DMS53 treated with DMSO at 0.1 percent for 48 hours (cell line): Measurements from ENCODE around the gene AQP12A.

Experiments used
- DNase-seq: peaks from one replicate; lab custom pipeline; 2025; ENCODE audit not compliant: unreplicated experiment; lab: John Stamatoyannopoulos, UW

Gene AQP12A

DNA sequence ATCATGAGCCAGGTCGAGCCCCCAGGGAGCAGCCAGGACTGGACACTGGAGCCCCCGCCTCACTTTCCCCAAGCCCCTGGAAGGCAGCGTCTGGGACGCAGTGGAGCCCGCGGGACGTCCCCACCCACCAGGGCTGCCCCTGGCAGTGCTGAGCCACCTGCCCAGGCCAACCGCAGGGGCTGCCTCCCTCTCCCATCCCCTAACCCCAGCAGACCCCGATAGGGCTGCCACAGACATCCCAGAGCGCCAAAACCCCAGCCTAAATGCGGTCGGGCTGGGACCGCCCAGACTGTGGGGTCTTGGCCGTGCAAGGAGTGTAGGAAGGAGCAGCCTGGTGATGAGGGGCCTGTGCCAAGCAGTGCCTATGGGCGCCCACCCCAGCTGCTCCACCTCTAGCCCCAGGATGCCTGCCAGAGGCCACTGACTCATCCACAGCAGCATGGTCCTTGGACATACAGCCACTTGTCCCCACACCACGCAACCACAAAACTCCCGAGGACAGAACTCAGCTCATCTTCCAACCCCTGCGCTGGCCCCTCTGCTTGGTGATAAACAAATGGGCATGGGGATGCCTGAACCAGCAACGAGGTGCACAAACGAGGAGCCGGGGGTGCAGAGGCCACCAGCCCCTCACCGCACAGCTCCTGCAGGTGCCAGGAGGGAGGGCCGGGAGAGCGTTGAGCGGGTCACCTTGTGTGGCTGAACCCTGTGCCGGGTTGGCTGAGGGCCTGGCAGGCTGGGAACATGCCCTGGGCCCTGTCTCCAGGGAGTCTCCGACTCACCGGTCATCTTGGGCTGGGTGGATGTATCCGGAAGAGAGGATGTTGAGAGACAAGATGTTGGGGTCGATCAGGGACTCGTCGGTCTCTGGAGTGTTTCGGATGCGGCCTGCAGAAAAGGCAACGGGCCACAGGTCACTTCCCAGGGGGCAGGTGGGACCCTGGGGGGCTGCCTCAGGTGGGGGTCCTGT, 44.9 kb downstream of the AQP12A start:
- no peak for DNase-seq

DNA sequence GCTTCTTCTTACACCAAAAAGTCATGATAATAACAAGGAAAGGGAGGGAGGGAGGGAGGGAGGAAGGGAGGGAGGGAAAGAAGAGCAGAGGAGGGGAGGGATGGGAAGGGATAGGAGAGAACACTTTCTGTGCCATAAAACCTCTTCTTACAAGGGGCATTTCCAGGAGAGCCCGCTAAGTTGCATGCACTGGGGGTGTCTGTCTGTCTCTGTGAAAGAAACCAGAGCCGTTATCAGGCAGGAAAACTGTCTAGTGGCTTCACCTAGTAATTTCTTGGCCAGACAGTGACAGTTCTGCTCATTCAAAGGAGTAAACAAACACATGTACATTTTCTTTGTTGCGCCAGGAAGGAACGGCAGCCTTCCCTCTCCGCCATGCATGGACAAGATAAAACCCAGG, 45.8 kb downstream of the AQP12A start:
- DNase-seq: no peak

DNA sequence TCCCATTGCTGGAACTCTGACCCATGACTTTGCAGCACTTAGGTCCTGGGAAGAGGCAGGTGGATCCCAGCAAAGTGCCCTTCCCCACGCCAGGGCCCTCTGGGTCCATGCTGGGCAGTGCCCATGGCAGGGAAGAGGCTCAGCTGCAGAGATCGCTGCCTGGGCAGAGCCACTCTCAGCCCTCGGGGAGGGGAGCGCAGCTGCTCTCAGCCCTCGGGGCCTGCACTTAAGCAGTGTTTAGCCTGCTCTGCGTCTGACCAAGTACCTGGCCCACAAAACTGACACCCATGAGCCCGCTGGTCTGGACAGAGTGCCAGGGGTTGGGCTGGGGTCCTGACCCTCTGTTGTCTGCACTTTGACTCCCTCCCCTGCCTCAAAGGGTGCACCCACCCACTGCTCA, 46.3 kb downstream of the AQP12A start:
- DNase-seq: no peak

DNA sequence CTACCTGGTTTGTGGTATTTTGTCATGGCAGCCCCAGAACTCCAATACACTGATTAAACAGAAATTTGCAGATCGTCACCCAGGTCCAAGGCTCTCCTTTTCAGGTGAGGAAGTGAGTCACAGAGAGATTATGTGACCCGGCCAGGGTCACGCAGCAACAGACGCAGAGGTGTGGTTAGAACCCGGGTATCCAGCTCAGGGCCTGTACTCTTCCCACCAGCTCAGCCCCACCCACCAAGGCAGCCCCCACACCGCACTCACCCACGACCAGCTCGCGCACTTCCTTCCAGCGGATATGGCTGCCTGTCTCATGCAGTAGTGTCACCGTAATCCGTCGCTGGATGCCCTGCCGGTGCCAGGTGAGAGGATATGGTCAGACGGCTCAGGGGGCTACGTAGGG, 48.1 kb downstream of the AQP12A start:
- no peak for DNase-seq

DNA sequence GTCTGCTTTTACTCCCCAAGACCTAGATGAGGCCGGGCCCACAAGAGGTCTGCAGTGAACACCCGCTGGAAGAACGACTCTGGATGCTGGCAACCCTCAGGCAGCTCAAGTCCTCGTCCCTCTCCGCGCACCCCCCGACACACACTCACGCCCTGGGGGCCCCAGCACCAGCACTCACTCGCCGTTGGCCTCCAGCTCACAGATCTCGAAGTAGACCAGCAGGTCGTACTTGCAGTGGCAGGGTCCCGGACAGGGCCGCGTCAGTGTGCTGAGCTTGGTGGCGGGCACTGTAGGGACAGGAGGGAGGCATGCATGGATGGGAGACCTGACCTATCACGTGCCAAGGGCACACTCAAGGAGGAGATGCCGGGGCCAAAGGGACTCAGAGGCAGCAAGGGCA, 49.4 kb downstream of the AQP12A start:
- no peak for DNase-seq

DNA sequence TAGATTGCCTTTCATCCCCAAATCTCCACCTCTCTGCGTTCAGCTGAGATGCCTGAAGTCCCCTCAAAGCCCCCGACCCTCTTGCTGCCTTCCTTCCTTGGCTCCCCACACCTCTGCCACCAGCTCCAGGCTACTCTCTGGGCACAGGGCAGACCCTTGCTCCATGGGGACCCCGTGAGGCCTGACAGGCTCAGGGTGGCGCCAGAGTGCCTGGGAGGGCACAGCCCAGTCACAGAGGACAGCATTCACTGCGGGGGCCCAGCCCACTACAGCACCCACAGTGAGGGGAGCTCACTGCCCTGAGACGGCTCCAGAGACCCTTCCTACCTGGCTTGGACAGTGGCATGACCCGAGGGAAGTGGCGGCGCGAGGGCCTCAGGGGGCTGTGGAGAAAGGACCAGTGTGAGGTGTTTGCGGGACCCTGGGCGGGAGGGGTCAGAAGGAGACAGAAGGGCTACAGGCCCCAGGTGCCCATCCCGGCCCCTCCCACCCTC, 51.0 kb downstream of the AQP12A start:
- no peak for DNase-seq

DNA sequence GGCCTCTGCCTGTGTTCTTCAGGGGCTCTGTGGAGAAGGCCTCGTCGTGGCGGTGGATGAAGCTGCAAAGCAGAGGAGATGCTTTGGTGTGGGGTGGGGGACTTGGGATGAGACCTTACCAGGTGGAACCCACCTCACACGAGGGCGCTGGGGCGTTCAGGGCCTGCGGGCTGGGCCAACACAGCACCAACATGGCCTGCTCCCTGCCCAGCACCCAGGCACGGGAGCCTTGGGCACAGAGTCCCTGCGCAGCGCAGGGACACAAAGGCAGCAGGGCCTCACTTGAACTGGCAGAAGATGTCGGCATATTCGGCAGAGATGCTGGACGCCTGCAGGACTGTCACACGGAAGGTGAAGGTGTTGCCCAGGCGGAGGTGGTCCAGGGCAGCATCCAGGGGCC, 53.8 kb downstream of the AQP12A start:
- DNase-seq: no peak

DNA sequence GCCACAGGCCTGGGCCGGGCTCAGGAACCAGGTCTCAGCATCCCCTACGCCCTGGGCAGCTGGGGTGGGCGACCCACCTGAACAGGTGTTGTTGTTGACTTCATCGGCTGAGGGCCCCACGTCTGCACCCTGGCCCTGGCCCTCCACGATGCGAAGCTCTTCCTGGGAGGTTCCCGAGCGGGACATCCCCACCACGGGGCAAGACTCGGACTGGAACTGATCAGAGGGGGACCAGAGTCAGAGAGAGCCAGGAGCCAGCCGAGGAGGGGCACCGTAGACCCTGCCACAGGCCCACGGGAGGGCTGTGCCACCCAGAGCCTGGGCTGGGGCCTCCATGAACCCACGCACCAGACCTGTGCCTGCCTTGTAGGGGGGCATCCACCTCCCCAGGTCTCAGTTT, 54.3 kb downstream of the AQP12A start:
- DNase-seq: no peak

DNA sequence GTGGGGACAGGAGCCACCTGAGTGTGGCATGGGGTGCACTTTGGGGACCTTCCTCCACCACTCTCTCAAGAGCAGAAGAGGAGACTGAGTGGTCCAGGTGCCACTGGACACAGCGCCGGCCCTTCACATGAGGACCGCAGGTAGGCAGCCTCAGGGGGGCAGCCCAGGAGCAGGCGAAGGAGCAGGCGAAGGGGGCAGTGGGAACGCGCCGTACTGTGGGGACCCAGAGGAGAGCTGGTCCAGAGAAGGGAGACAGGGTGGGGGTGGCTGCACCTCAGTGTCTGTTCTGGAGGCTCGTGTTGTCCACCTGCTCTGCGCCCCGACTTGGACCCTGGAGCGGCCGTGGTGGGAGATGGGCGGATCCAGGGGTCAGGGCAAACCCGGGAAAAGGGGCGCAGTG, 55.0 kb downstream of the AQP12A start:
- no peak for DNase-seq

DNA sequence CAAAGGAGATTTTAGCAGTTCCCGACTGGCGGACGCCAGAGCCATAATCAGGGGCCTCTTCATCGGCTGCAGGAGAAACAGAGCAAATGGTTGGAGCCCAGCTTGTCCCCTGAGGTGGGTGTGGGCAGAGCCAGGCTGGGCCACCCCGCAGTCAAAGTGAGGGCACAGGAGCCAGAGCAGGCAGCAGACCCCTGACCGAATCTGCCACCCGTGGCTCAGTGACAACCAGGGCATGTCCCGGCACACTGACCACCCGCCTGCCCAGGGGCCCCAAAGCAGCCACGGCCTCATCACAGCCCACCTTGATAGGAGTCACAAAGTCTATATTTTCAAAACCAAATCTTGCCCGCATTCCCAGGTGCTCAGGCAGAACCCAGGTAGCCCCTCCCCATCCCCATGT, 55.6 kb downstream of the AQP12A start:
- DNase-seq: no peak
